HG02610 (cell line): ENCODE results near the gene C11orf68.

ENCODE experiments used
- ATAC-seq: cut with Tn5 transposase; IDR thresholded peaks from one replicate; pipeline ENCODE4 v1.9.1; 2021; ENCODE audit warnings: mild to moderate bottlenecking, moderate library complexity; ENCODE audit not compliant: unreplicated experiment

The C11orf68 gene

DNA sequence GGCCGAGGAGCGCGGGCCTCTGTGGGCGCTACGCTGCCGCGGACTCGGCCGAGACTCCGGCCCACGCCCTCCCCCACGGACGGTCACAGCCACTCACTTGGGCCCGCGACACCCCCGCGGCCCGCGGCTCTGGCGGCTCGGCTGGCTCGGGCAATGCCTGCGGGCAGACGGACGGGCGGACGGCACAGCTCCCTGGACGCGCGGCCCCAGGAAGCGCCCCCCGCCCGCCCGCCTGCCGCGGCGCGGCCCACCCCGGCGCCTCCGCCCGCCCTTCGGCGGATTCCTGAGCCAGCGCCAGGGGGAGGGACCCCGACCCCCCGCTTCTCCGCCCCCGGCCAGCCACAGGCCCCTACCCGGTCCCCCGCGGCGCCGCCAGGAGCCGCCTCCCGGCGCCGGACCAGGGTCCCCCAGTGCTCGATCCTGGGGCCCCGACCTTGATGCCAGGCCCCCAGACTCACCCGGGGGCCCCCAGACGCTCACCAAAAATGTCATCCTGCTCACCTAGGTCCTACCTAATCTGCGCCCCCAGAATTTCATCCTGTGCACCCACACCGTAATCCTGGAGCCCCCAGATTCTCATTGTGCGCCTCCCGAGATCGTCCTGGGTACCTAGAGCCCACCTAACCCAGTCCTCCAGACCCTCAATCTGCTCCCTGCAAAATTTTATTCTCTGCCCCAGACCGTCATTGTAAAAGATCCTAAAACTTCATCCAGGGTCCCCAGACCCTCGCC is 46.1 kb downstream of the C11orf68 start, which contains the start of gene EFEMP2:
Gene EFEMP2 (minus strand): TSS at position 215 of the 732 bp plus-strand sequence. CDS start 446 bp downstream, outside the sequence.
- no peak for ATAC-seq

DNA sequence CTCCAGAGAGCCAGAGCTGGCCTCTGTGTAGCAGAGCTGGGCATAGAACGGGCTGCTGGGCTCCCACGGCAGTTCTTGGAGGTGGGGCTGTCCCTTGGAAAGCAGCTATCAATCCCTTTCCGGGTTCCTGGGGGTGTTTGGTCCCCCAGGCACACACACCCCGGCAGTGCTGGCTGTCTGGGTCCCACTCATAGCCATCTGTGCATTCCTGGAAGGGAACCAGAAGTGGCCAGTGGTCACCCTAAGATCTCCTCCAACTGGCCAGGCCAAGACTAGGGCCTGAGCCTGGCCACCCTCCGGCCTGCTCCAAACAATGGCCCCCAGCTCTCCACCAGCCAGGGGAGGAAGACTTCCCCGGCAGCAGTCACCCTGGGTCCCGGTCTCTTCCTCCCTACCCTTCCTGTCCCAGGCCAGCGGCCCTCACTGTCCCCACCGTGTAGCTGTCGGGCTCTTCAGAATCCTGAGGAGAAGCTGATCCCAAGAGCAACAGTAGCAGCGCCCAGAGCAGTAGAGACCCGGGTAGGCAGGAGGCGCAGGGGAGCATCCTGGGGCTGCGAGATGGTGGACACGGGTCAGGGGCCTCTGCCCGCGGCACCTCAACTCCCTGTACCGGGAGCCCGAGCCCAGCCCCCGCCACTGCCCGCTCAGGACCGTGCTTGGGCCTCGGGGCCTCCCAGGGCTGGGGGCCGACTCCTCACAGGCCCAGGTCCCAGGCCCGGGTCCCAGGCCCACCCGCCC is 46.9 kb downstream of the C11orf68 start:
- no peak for ATAC-seq

DNA sequence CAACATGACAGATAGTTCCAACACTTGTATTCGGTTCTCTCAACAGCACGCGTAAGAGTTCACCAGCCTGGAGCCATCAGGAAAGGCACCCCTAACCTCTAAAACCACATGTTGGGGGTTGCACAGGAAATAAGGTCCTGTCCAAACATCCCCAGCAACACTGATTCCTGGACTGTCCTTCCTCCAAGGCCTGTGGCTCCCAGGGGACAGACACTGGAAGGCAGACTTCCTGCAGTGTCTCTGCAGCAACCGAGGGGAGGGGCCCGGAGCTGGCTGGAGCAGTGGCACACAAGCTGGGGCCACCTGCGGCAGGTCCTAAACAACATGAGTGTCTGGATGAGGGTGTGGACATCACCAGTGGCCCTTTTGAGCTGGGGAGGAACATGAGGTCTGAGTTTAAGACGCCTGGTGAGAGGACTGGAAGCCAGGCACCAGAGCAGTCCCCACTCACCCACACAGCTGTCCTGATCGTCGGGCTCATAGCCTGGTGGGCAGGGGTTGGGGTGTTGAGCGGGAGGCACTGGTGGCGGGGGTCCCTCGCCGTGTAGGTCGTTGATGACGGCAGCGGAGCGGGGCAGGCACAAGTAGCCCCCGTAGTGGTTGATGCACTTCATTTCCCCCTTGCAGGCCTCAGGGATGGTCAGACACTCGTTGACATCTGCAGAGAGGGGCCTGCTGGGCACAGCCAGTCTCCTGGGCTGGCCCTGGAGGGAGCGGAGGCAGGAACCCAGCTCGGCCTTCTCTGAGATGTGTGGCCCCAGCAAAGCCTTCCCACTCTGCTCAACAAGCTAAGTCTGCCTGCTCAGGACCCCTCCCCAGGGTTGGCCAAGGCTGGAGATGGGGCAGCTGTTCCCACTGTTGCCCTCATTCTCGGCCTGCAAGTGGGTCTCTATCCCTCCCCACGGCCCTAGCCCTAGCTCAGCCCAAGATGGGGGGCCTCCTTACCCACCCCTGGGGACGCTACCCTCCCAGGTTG is 47.9 kb downstream of the C11orf68 start:
- no peak for ATAC-seq

DNA sequence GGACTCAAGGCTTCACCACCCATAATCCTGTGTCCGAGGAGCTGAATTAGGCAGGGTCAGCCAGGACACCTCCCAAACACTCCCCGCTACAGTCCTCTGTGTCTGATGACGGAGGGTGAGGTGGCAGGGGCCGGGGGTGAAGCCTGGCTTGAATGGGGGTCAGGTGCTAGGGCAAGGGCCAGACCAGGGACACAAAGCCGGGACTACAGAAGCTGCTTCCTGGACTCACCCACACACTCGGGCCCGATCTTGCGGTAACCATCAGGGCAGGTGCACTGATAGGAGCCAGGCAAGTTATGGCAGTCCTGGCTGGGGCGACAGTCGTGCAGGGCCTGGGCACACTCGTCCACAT is 48.6 kb downstream of the C11orf68 start:
- ATAC-seq, result no peak

DNA sequence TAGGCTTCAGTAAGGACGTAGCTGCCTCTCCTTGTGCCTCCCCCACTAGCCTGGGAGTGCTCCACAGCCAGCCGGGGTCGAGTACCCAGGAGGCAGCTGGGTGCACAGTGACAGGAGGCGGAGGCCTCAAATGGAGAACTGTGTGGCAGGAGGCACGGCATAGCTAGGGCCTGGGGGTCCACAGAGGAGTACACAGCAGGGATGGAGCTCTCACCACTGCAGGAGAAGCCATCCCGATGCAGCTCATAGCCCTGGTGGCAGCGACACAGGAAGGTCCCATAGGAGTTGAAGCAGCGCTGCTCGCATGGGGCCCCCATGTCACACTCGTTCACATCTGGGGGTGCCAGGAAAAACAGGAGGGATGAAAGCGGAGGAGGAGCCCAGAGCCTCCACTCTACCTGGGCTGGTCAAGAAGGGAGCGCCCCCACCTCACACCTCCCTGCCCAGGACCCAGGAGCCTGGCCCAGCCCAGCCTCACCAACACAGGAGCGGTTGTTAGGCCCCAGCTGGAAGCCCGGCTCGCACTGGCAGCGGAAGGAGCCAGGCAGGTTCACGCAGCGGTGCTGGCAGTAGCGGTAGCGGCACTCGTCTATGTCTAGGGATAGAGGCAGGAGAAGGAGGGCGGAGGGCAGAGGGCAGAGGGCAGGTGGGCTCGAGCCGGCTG is 49.1 kb downstream of the C11orf68 start:
- no peak for ATAC-seq

DNA sequence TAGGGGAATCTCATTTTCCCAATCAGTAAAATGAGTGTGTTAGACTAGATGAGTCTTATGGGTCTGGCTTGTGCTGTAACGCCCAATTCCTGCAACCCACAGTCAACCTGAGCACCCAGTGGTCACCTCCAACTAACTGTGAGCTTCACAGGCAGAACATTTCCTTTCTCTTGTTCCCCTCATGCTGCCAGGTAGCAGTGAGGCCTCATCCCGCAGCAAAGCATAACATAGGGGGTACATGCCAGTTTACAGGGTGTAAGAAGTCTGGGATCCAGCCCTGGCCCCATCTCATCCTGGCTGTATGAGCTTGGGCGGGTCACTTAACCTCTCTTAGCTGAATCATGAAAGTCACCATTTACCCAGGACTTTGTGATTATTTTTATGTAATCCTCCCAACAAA is 50.0 kb downstream of the C11orf68 start:
- ATAC-seq, result no peak

DNA sequence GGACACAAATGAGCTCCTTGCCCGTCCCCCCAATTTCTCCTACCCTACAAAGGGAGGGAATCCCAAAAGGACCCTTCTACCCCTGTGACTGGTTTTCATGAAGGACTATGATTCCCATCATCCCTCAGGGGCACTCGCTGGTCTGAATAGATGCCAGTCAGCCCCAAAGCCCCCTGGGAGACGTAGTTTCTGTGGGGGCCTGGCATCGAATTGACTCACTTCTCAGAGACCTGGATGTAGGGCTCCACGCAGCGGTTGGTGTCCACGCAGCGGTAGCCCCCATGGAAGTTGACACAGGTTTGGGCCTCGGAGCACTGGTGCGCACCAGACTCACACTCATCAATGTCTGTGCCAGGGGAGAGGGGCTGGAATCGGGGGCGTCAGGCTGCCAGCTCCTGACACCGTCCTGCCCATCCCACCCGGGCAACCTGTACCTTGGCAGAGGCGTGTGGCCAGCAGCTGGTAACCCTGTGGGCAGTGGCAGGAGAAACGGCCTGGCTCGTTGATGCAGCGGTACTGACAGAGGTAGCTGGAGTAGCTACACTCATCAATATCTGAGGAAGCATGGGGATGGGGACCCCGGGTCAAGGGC is 50.7 kb downstream of the C11orf68 start:
- no peak for ATAC-seq

DNA sequence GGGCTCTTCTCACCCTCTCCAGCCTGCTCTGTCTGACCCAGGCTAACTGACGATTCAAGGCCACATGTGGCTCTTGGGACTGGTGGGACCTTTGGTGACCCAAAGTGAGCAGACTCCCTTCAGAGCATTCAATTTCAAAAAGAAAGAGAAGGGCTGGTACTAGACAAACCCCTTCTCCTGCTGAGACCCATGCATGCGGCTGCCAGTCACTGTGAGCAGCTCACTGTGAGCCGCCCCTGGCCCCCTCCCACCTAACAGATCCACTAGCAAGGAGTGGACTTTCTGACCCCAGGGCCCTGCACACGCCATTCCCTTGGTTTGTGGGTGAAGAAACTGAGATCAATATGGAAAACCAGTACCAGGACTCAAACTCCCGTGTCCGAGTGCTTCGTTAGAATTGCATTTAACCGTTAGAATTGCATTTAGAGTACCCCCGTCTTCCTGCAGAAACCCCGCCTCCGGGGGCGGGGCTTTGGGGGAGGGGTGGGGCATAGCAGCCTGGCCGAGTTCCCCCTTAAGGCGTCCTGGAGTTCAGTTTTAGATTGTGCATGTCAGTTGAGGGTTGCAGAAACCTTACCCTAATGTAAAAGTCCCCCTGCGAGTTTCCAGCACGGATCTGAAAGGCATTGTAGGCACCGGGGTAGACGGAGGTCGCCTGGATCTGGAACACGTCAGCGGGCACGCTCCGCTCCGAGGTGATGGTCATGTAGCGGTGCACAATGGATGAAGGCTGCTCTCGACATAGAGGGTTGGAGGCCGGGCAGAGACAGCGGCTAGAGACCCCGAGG is 51.4 kb downstream of the C11orf68 start:
- ATAC-seq, result no peak
